GM12865 (cell line): Measurements from ENCODE around the gene MAP6.

Source experiments
- DNase-seq: peaks from one replicate; pipeline ENCODE4 v3.0.0; 2010; ENCODE audit warnings: low read depth
- H3K4me3 ChIP-seq: 2 replicates; pipeline ENCODE4 v1.5.1; 2011; ENCODE audit warnings: mild to moderate bottlenecking, low read depth, low read length, control low read depth
- CTCF ChIP-seq: IDR thresholded peaks from 2 replicates; pipeline ENCODE4 v1.5.1; 2011; ENCODE audit warnings: low read length, control low read depth, low read depth, inconsistent platforms; ENCODE audit not compliant: insufficient read depth; ENCODE audit errors: missing control alignments

The MAP6 gene

DNA sequence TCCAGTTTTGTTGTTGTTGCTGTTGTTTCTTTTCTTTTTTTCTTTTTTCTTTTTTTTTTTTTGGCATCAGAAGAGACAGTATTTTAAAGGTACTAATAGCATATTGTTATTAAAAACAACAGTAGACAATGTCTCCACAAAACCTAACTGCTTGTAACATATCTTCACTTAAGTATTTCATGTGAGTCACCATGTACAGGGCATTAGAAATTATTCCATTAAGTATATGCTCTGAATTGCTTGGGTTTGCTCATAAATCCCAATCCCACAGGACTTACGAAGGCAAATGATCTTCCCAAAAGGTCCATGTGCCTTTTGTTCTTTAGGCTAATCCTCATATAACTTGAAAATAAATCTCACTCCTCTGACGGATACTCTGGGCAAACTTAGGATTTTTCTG lies 35.9 kb downstream of the MAP6 start:
- no peak for TF ChIP-seq CTCF

GRCh38 chr11:75632450-75632849 lies 36.4 kb downstream of the MAP6 start:
- DNase-seq, result no peak
- no peak for TF ChIP-seq CTCF
- no peak overlapping the region for H3K4me3 ChIP-seq

More for the DNA sequence above, 35.9 kb downstream of the MAP6 start:
- no peak for DNase-seq
- no peak overlapping the region for H3K4me3 ChIP-seq

GRCh38 chr11:75631086-75631730 lies 37.6 kb downstream of the MAP6 start:
- H3K4me3 ChIP-seq, result no peak overlapping the region
- no peak for TF ChIP-seq CTCF
- no peak for DNase-seq

DNA sequence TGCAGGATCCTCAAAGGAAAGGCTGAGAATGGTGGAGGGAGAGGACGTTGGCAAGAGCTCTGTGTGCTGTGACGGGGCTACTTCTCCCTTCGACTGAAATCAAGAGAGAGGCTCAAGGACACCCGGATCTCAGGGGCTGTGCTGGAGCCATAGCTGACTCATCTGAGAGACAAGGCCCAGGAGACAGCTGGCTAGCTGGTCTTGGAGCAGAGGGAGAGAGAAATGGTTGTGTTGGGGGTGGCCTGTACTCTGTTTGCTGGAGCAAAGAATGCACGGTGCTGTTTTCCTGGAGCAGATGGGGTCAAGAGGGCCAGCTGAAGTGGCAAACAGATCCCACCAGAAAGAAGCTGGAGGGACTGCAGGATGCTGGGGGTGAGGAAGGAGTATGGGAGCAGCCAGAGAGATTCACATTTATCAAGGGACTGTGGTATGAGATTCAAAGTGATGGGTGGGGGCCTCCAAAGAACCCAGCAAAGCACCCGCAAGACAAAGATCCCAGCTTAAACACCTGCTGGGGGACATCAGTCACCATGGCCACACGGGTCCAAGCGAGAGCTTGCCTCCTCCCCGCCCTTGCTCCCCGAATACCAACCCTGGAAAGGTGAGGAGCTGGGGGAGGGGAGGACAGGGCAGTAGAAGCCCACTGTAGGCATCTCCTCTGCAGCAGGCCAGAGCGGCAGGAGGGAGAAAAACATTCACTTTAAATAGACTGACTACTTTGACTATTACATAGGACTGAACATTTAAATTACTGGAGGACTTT lies 40.8 kb downstream of the MAP6 start:
- no peak overlapping the region for H3K4me3 ChIP-seq
- DNase-seq, result no peak
- TF ChIP-seq CTCF, result no peak

GRCh38 chr11:75626889-75627529 lies 41.8 kb downstream of the MAP6 start:
- TF ChIP-seq CTCF, result no peak
- H3K4me3 ChIP-seq, result no peak overlapping the region
- DNase-seq, result no peak

DNA sequence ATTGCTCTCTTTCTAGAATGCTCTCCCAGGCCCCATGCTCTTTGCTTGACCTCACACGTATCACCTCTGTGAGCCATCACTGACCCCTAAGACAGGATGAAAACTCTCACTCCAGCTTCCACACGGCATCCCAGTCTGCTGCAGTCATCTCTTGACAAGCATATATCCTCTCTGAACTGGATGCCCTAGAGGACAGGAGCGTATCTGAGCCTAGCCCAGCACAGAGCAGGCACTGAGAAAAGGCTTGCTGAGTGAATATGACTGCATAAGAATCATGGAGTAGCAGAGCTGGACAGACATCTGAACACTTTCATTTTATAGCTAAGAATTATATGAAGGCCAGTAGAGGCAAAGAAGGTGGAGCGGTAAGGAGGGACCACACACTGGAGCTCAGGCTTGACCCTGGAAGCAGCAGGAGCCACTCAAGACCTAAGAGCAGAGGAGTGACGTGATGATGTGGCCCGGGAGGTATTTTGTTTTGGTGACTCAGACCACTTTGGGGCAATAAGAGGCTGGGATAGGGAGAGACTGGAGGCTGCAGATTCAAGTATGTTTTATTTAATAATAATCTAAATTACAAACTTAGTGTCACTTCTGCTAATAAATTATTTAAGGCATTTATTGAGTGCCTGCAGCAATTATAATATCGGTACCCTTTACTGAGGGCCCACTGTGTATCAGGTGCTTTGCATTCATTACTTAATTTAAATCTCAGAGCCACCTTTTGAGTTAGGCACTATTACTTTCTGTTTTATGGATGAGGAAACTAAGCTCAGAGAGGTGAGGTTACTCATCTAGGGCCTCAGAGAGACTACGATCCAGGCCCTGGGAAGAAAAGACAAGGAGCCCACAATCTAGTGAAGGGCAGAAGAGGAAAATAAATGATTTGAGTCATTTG lies 42.6 kb downstream of the MAP6 start:
- H3K4me3 ChIP-seq, result no peak overlapping the region
- DNase-seq, result no peak
- no peak for TF ChIP-seq CTCF
